Frontal cortex (tissue), 4 donors: Measurements from ENCODE around the gene PRSS1. TPM values are rescaled to one million over a fixed set of nuclear protein-coding genes. Genes with fewer than 3 reads are reported as not detected.

Experiments used
- DNase-seq, 2 donors: peaks; one replicate each; pipeline ENCODE4 v3.0.0; 2012; ENCODE audit warnings: low spot score in 2 of 2
- FAIRE-seq: peaks from 2 replicates; lab custom pipeline; 2012; peaks lifted over from hg19 to GRCh38; lab: Jason Lieb, UNC
- total RNA-seq: library from RNA; depleted of rRNA; stranded (reverse); fragments of >200 nt; gene quantifications from one replicate; pipeline ENCODE4 v1.2.3, GENCODE V29; 2014
- donor health status: control.
- donor health status: control.
- donor health status: control.

PRSS1 gene
- total RNA-seq, 1 donor from 2014 or later, result not detected

GRCh38 chr7:142788303-142789289, 39.3 kb downstream of the PRSS1 start:
- no peak for DNase-seq
- no peak for FAIRE-seq

GRCh38 chr7:142789441-142789840, 40.2 kb downstream of the PRSS1 start:
- FAIRE-seq (no peak), DNase-seq (no peak)

DNA sequence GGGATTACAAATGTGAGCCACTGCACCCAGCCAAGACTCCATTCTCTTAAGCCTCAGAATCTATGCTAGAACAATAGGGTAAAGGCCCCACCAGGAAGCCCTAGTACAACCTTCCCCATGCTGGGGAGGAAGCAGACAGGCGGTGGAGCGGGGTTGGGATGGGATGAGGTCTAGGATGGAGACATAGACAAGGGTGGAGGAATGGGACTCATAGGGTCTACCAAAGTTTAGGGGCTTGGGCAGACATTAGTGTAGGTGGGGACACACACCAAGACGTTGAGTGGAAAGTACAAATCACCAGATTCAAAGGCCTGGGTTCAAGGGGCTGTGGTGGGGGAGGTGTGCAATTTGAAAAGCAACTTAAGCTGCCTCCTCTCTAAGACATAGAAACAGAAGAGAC, 40.8 kb downstream of the PRSS1 start:
- DNase-seq, result no peak
- no peak for FAIRE-seq

- DNase-seq (no peak), FAIRE-seq (no peak)
Observed at GRCh38 chr7:142790555-142790954, 41.3 kb downstream of the PRSS1 start.

- FAIRE-seq (no peak), DNase-seq (no peak)
Observed at GRCh38 chr7:142791502-142791901, 42.2 kb downstream of the PRSS1 start.

GRCh38 chr7:142792129-142792528, 42.9 kb downstream of the PRSS1 start:
- DNase-seq (no peak), FAIRE-seq (no peak)

GRCh38 chr7:142792593-142792992, 43.3 kb downstream of the PRSS1 start:
- FAIRE-seq, result no peak

GRCh38 chr7:142793156-142793555, 43.9 kb downstream of the PRSS1 start:
- FAIRE-seq, result no peak

More at GRCh38 chr7:142792593-142792992, 43.3 kb downstream of the PRSS1 start:
- no peak for DNase-seq

GRCh38 chr7:142795339-142795863, 46.1 kb downstream of the PRSS1 start:
- FAIRE-seq, result no peak
- DNase-seq, result no peak

More at GRCh38 chr7:142793156-142793555, 43.9 kb downstream of the PRSS1 start:
- no peak for DNase-seq

DNA sequence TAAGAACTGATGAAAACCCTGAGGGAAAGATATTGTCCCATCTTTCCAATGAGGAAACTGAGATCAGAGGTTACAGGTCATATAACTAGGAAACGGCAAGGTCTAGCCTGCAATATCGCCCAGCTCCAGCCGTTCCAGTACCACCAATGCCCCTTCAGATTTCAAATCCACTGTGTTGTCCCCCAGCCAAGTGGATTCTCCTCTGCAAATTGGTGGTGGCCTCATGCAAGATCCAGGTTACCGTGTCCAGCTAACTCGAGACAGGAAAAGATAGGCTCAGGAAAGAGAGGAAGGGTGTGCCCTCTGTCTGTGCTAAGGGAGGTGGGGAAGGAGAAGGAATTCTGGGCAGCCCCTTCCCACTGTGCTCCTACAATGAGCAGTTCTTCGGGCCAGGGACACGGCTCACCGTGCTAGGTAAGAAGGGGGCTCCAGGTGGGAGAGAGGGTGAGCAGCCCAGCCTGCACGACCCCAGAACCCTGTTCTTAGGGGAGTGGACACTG, 46.8 kb downstream of the PRSS1 start:
- FAIRE-seq, result no peak
- no peak for DNase-seq

GRCh38 chr7:142796501-142797390, 47.5 kb downstream of the PRSS1 start:
- peak in 1 of 2 donors; percentile 27 for DNase-seq
- FAIRE-seq, result no peak

DNA sequence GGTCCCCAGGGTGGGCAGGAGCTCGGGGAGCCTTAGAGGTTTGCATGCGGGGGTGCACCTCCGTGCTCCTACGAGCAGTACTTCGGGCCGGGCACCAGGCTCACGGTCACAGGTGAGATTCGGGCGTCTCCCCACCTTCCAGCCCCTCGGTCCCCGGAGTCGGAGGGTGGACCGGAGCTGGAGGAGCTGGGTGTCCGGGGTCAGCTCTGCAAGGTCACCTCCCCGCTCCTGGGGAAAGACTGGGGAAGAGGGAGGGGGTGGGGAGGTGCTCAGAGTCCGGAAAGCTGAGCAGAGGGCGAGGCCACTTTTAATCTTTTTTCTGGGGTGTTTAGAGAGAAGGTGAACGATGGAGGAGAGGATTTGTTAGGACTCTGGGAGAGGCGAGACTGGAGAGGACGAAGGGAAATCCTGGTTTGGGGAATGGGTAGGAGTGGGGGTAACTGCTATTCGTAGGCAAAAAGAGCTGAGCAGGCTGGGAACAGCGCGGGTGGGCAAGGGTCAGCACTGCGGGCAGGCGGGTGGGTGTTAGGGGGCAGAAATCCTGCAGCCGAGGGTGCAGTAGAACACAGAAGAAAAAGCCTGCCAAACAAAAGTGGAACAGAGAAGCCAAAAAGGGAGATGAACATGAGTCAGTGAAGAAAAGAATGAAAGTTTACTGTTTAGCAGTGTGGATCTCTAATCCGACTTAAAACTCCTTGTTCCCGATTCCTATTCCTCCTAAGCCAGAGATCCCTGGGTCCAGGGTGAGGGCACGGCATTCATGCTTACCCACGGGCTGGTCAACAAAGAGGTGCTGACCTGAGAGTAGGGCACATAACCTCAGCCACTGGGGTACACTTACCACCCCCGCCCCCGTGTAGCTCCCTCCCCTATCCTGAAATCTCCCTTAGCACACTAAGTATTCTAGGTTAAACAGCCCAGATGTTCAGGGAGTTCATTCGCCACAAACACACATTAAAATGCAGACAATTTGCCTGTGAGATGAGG, 48.4 kb downstream of the PRSS1 start:
- DNase-seq (peak in 1 of 2 donors; percentile 28), FAIRE-seq (no peak)

DNA sequence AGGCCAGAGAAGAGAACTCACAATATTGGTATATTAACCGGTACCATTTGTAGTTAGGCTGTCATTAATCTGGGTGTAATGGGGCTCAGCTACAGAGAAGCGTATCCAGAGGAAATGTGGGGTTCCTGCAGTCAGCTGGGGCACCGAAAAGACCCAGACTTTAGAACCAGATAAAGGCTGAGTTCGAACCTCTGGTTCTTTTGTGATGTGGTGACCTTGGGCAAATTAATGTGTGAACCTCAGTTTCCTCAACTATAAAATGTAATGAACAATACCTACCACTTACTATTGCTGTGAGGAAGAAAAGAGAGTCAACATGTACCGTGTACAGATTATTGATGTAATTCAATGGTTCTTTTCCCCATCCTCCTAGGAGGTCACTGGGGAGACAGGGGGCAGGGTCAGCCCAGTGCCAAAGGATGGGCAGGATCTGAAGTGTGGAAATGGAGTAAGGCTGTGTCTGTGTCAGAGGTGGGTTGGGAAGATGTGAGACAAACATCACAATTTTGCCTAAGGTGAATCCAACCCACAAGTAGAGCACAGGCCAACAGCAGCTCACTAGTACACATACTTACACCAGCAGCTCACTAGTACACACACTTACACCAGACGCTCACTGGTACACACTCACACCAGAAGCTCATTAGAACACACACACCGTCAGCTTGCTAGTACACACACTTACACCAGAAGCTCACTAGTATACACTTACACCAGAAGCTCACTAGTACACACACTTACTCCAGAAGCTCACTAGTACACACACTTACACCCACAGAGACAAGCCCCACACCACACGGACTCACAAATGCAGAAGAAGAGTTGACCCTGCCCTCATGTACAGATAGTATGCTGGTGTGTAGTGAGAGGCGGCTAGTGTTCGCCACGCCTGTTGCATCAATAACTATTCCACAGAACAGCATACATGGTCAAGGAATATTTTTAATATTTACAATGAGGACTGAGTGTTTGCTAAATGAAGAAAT, 49.5 kb downstream of the PRSS1 start:
- no peak for DNase-seq
- no peak for FAIRE-seq

DNA sequence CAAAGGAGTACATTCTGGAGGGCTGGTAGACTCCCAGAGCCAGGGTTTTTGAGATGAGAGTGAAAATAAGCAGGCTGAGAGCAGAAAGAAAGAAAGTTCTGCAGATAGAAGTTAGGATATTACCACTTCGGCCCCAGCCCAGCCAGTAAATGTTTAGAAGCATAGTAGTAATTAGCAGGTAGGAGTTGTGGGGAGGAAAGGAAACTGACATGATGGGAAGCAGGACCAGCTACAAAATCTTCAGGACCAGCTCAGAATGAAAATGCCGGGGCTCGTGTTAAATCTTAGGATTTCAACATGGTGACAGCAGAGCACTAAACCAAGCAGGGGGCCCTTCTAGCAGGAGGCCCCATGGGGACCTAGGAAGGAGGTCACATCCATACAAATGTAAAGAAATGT, 50.2 kb downstream of the PRSS1 start:
- DNase-seq (no peak), FAIRE-seq (no peak)

DNA sequence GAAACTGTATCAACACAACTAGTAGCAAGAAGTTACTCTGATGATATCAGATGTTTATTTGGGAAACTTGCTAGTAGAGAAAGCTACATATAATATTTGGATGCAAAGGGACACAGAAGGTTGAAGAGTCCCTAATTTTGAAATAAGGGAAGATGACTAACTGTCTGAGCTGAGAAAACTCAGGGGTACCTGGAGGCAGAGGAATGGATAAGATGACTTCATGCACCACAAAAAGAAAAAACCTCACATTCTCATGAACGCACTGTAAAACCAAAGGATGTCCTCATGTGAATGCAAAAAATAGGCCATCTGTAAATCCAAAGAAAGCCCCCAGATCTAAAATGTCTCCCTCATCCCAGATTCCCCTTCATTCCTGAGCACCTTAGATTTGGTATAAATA, 50.8 kb downstream of the PRSS1 start:
- DNase-seq (no peak), FAIRE-seq (no peak)

DNA sequence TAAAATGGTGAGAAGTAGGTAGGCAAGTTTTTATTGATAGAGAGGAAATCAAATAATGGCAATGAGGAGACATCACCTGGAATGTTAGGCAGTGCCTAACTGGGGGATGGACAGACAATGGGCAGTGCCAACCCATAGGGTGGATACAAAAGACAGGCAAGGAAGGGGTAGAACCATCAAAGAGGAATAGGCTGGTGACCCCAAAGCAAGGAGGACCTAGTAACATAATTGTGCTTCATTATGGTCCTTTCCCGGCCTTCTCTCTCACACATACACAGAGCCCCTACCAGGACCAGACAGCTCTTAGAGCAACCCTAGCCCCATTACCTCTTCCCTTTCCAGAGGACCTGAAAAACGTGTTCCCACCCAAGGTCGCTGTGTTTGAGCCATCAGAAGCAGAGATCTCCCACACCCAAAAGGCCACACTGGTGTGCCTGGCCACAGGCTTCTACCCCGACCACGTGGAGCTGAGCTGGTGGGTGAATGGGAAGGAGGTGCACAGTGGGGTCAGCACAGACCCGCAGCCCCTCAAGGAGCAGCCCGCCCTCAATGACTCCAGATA, 51.5 kb downstream of the PRSS1 start:
- no peak for DNase-seq

DNA sequence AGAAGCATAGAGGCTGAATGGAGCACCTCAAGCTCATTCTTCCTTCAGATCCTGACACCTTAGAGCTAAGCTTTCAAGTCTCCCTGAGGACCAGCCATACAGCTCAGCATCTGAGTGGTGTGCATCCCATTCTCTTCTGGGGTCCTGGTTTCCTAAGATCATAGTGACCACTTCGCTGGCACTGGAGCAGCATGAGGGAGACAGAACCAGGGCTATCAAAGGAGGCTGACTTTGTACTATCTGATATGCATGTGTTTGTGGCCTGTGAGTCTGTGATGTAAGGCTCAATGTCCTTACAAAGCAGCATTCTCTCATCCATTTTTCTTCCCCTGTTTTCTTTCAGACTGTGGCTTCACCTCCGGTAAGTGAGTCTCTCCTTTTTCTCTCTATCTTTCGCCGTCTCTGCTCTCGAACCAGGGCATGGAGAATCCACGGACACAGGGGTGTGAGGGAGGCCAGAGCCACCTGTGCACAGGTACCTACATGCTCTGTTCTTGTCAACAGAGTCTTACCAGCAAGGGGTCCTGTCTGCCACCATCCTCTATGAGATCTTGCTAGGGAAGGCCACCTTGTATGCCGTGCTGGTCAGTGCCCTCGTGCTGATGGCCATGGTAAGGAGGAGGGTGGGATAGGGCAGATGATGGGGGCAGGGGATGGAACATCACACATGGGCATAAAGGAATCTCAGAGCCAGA, 52.5 kb downstream of the PRSS1 start:
- DNase-seq, result no peak
- no peak for FAIRE-seq

More for the DNA sequence above, 51.5 kb downstream of the PRSS1 start:
- no peak for FAIRE-seq
